GM23338 (cell line): ENCODE results near the gene DCAF6. TPM values are rescaled to one million over a fixed set of nuclear protein-coding genes. Genes with fewer than 3 reads are reported as not detected.

Experiments
- ATAC-seq: fragments of 200-7000 bp; cut with Tn5 transposase; 3 replicates; pipeline ENCODE4 v1.9.1; 2020
- DNase-seq: peaks from one replicate; pipeline ENCODE4 v3.0.0-alpha.2; 2015; ENCODE audit warnings: low spot score
- H2AFZ ChIP-seq: fragments of 200-600 bp; sonication (generic); 2 replicates; pipeline ENCODE4 v1.8.0; 2016; ENCODE audit warnings: antibody characterized with exemption, mild to moderate bottlenecking, moderate library complexity
- H3F3A ChIP-seq: fragments of 200-600 bp; sonication (generic); replicated peaks from 2 replicates; pipeline ENCODE4 v1.8.0; 2017; ENCODE audit warnings: antibody characterized with exemption, mixed run types, low read depth
- H3K27ac ChIP-seq: fragments of 200-600 bp; sonication (generic); 2 replicates; pipeline ENCODE4 v1.6.1; 2016; ENCODE audit warnings: low read depth
- H3K27me3 ChIP-seq: fragments of 200-600 bp; sonication (generic); 2 replicates; pipeline ENCODE4 v1.8.0; 2016; ENCODE audit warnings: mild to moderate bottlenecking, mixed run types, moderate library complexity; ENCODE audit not compliant: insufficient read depth
- H3K36me3 ChIP-seq: fragments of 200-600 bp; sonication (generic); 2 replicates; pipeline ENCODE4 v1.8.0; 2016; ENCODE audit warnings: mild to moderate bottlenecking; ENCODE audit not compliant: insufficient read depth
- H3K4me1 ChIP-seq: fragments of 200-600 bp; sonication (generic); 2 replicates; pipeline ENCODE4 v1.8.0; 2016; ENCODE audit warnings: mild to moderate bottlenecking, moderate library complexity; ENCODE audit not compliant: insufficient read depth
- H3K4me2 ChIP-seq: fragments of 200-600 bp; sonication (generic); 2 replicates; pipeline ENCODE4 v1.7.1; 2017; ENCODE audit warnings: mixed run types
- H3K4me3 ChIP-seq: fragments of 200-600 bp; sonication (generic); 2 replicates; pipeline ENCODE4 v1.6.1; 2016; ENCODE audit warnings: mixed run types
- H3K79me2 ChIP-seq: fragments of 200-600 bp; sonication (generic); replicated peaks from 2 replicates; pipeline ENCODE4 v1.8.0; 2017; ENCODE audit warnings: mild to moderate bottlenecking; ENCODE audit not compliant: insufficient read depth
- H3K9me2 ChIP-seq: fragments of 200-600 bp; sonication (generic); 2 replicates; pipeline ENCODE4 v1.8.0; 2017; ENCODE audit not compliant: insufficient read depth
- H4K20me1 ChIP-seq: fragments of 200-600 bp; sonication (generic); replicated peaks from 2 replicates; pipeline ENCODE4 v1.8.0; 2017; ENCODE audit warnings: mild to moderate bottlenecking; ENCODE audit not compliant: insufficient read depth
- H3K27ac Mint-ChIP-seq: 2 replicates; pipeline ENCODE4 v1.8.0; 2020; ENCODE audit warnings: inconsistent platforms, mild to moderate bottlenecking, moderate library complexity, mixed read lengths
- H3K27me3 Mint-ChIP-seq: 3 replicates; pipeline ENCODE4 v1.8.0; 2022; ENCODE audit warnings: low read depth, mild to moderate bottlenecking, moderate library complexity, mixed read lengths, inconsistent platforms; ENCODE audit not compliant: insufficient read depth, poor library complexity
- H3K36me3 Mint-ChIP-seq: 3 replicates; pipeline ENCODE4 v1.8.0; 2021; ENCODE audit warnings: low read depth, mild to moderate bottlenecking, inconsistent platforms, moderate library complexity, mixed read lengths
- H3K4me1 Mint-ChIP-seq: 3 replicates; pipeline ENCODE4 v1.8.0; 2020; ENCODE audit warnings: mild to moderate bottlenecking, inconsistent platforms, mixed read lengths
- H3K4me3 Mint-ChIP-seq: 3 replicates; pipeline ENCODE4 v1.8.0; 2021; ENCODE audit warnings: moderate library complexity, mild to moderate bottlenecking, inconsistent platforms, mixed read lengths
- H3K9me3 Mint-ChIP-seq: 3 replicates; pipeline ENCODE4 v1.8.0; 2020; ENCODE audit warnings: moderate library complexity, mild to moderate bottlenecking, inconsistent platforms, mixed read lengths
- CREB1 ChIP-seq: fragments of 250-450 bp; sonication (Bioruptor Pico); IDR thresholded peaks from 2 replicates; pipeline ENCODE4 v1.5.0; 2020; ENCODE audit warnings: low read depth, mild to moderate bottlenecking, moderate library complexity
- ETS1 ChIP-seq: IDR thresholded peaks from 2 replicates; pipeline ENCODE4 v1.6.1; 2016; ENCODE audit warnings: antibody characterized with exemption
- EZH2 ChIP-seq: fragments of 200-600 bp; sonication (generic); IDR thresholded peaks from one replicate; pipeline ENCODE4 v1.8.0; 2017; ENCODE audit warnings: antibody characterized with exemption, mild to moderate bottlenecking, low read depth; ENCODE audit not compliant: unreplicated experiment
- EZH2phosphoT487 ChIP-seq: fragments of 200-600 bp; sonication (generic); IDR thresholded peaks from one replicate; pipeline ENCODE4 v1.8.1; 2018; ENCODE audit warnings: antibody characterized with exemption; ENCODE audit not compliant: unreplicated experiment
- JUNB ChIP-seq: IDR thresholded peaks from one replicate; pipeline ENCODE4 v1.6.1; 2016; ENCODE audit warnings: antibody characterized with exemption; ENCODE audit not compliant: unreplicated experiment
- NANOG ChIP-seq: IDR thresholded peaks from 2 replicates; pipeline ENCODE4 v1.6.1; 2016; ENCODE audit warnings: antibody characterized with exemption, borderline replicate concordance
- POLR2AphosphoS5 ChIP-seq: IDR thresholded peaks from 2 replicates; pipeline ENCODE4 v1.6.1; 2016; ENCODE audit warnings: antibody characterized with exemption, low read depth
- STAT1 ChIP-seq: IDR thresholded peaks from one replicate; pipeline ENCODE4 v1.6.1; 2016; ENCODE audit warnings: antibody characterized with exemption; ENCODE audit not compliant: unreplicated experiment
- ZNF114 ChIP-seq: fragments of 250-450 bp; sonication (Bioruptor Pico); IDR thresholded peaks from 2 replicates; pipeline ENCODE4 v1.5.0; 2020; ENCODE audit warnings: mild to moderate bottlenecking, moderate library complexity
- ZNF331 ChIP-seq: fragments of 250-450 bp; sonication (Bioruptor Pico); IDR thresholded peaks from 2 replicates; pipeline ENCODE4 v1.5.0; 2020; ENCODE audit warnings: low read depth, mild to moderate bottlenecking, moderate library complexity
- polyA plus RNA-seq: library from polyadenylated mRNA; unstranded; fragments of >200 nt; fragmentation: Nextera tagmentation; extraction: Ambion mirVana; gene quantifications from 2 replicates; pipeline ENCODE4 v1.2.1, GENCODE V29; 2016
- total RNA-seq: library from RNA; depleted of rRNA; stranded (reverse); fragments of >200 nt; shearing (Covaris generic); gene quantifications from 2 replicates; pipeline ENCODE4 v1.2.3, GENCODE V29; 2014
- TF ChIP-seq, protein P1 (sequence below): IDR thresholded peaks from one replicate; pipeline ENCODE4 v1.6.1; 2018; ENCODE audit warnings: antibody characterized with exemption; ENCODE audit not compliant: unreplicated experiment
- TF ChIP-seq, protein P2 (sequence below), 2 experiments: fragments of 200-600 bp in 1 of 2; sonication (generic) in 1 of 2; conservative IDR thresholded peaks; 2 replicates each; pipeline versions ENCODE4 v1.5.1 to v1.6.1; 2016 to 2017; ENCODE audit warnings: antibody characterized with exemption in 2 of 2, low read depth in 2 of 2, mild to moderate bottlenecking in 2 of 2, moderate library complexity in 1 of 2

DCAF6 gene
- total and polyA plus RNA-seq, 2 experiments from 2014 or later: 18.6 to 27.3 TPM

DNA sequence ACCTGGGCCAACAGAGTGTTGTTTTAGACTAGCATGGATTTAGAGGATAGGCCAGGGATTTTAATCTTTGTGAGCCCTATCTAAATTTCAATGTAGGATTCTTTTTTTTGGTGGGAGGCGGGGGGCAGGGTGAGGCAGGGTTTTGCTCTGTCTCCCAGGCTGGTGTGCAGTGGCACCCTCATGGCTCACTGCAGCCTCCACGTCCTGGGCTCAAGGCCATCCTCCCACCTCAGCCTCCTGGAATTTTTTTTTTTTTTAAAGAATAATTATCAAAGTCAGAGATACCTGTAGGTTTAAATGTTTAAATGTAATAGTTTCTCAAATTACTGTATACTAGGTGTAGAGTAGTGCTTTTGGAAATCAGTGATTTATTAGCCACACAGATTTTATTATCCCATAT lies 3.8 kb downstream of the DCAF6 start (continued):
- TF ChIP-seq, protein P1, sequence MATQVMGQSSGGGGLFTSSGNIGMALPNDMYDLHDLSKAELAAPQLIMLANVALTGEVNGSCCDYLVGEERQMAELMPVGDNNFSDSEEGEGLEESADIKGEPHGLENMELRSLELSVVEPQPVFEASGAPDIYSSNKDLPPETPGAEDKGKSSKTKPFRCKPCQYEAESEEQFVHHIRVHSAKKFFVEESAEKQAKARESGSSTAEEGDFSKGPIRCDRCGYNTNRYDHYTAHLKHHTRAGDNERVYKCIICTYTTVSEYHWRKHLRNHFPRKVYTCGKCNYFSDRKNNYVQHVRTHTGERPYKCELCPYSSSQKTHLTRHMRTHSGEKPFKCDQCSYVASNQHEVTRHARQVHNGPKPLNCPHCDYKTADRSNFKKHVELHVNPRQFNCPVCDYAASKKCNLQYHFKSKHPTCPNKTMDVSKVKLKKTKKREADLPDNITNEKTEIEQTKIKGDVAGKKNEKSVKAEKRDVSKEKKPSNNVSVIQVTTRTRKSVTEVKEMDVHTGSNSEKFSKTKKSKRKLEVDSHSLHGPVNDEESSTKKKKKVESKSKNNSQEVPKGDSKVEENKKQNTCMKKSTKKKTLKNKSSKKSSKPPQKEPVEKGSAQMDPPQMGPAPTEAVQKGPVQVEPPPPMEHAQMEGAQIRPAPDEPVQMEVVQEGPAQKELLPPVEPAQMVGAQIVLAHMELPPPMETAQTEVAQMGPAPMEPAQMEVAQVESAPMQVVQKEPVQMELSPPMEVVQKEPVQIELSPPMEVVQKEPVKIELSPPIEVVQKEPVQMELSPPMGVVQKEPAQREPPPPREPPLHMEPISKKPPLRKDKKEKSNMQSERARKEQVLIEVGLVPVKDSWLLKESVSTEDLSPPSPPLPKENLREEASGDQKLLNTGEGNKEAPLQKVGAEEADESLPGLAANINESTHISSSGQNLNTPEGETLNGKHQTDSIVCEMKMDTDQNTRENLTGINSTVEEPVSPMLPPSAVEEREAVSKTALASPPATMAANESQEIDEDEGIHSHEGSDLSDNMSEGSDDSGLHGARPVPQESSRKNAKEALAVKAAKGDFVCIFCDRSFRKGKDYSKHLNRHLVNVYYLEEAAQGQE: no peak
- TF ChIP-seq CREB1 (CRISPR knock-in tag): no peak
- TF ChIP-seq STAT1: no peak
- TF ChIP-seq, protein P2, sequence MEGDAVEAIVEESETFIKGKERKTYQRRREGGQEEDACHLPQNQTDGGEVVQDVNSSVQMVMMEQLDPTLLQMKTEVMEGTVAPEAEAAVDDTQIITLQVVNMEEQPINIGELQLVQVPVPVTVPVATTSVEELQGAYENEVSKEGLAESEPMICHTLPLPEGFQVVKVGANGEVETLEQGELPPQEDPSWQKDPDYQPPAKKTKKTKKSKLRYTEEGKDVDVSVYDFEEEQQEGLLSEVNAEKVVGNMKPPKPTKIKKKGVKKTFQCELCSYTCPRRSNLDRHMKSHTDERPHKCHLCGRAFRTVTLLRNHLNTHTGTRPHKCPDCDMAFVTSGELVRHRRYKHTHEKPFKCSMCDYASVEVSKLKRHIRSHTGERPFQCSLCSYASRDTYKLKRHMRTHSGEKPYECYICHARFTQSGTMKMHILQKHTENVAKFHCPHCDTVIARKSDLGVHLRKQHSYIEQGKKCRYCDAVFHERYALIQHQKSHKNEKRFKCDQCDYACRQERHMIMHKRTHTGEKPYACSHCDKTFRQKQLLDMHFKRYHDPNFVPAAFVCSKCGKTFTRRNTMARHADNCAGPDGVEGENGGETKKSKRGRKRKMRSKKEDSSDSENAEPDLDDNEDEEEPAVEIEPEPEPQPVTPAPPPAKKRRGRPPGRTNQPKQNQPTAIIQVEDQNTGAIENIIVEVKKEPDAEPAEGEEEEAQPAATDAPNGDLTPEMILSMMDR (conservative IDR thresholded peaks at IDR 0.05; ENCODE audit: low read depth in 2 of 2): no peak
- no peak for TF ChIP-seq EZH2phosphoT487
- TF ChIP-seq ZNF114 (CRISPR knock-in tag): no peak

DNA sequence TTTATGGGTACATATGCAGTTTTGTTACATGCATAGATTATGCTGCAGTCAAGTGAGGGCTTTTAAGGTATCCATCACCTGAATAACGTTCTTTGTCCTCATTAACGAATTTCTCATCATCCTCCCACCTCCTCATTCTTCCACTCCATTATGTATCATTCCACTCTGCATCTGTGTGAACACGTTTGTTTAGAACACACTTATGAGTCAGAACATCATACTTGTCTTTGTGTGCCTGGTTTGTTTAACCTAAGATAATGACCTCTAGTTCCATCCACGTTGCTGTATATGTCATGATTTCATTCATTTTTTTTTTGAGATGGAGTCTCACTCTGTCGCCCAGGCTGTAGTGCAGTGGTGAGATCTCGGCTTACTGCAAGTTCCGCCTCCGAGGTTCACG lies 7.1 kb downstream of the DCAF6 start:
- H3K36me3 ChIP-seq: no peaks in the 10 kb centered on the region
- peaks cover 100% of the 10 kb centered on the region for H3K79me2 ChIP-seq
- peaks cover 20% of the 10 kb centered on the region for H3K4me1 ChIP-seq
- ATAC-seq (no peak), DNase-seq (no peak)
- H3K27me3 Mint-ChIP-seq: peaks cover 2% of the 10 kb centered on the region
- H3K4me3 Mint-ChIP-seq: no peak overlapping the region
- no peaks in the 10 kb centered on the region for H3F3A ChIP-seq
- H3K4me1 Mint-ChIP-seq: peaks cover 15% of the 10 kb centered on the region
- no peak overlapping the region for H3K27ac Mint-ChIP-seq
- no peaks in the 10 kb centered on the region for H3K27me3 ChIP-seq
- H3K4me2 ChIP-seq: no peak overlapping the region
- H4K20me1 ChIP-seq: 0 out of 2 replicates have a peak, but pooled peaks cover 9% of the 10 kb centered on the region
- no peaks in the 10 kb centered on the region for H3K9me2 ChIP-seq
- no peak overlapping the region for H3K4me3 ChIP-seq
- no peak overlapping the region for H3K27ac ChIP-seq
- peaks cover 13% of the 10 kb centered on the region; the same call in 2 of the 3 replicates for H3K36me3 Mint-ChIP-seq
- H3K9me3 Mint-ChIP-seq: peaks cover 2% of the 10 kb centered on the region; the same call in 2 of the 3 replicates
- H2AFZ ChIP-seq: no peak overlapping the region
- TF ChIP-seq EZH2 (no peak), CREB1 (CRISPR knock-in tag) (no peak), JUNB (no peak), EZH2phosphoT487 (no peak), NANOG (no peak), POLR2AphosphoS5 (no peak), ZNF114 (CRISPR knock-in tag) (no peak), STAT1 (no peak), ETS1 (no peak), ZNF331 (no peak)
- TF ChIP-seq, protein P1: no peak
- TF ChIP-seq, protein P2 (conservative IDR thresholded peaks at IDR 0.05; ENCODE audit: low read depth in 2 of 2): no peak
